K562 (cell line): ENCODE data around the gene SMAGP.

Experiments used
- HIVEP1 ChIP-seq: fragments of 250-450 bp; sonication (Bioruptor Pico); IDR thresholded peaks from 2 replicates; pipeline ENCODE4 v1.4.0; 2020; ENCODE audit warnings: mild to moderate bottlenecking
- HOXB6 ChIP-seq: fragments of 250-450 bp; sonication (Bioruptor Pico); IDR thresholded peaks from 2 replicates; pipeline ENCODE4 v1.5.1; 2022; ENCODE audit warnings: mild to moderate bottlenecking, borderline replicate concordance
- LEF1 ChIP-seq: fragments of 450-650 bp; IDR thresholded peaks from 2 replicates; pipeline ENCODE4 v1.6.1; 2016; ENCODE audit warnings: mild to moderate bottlenecking
- MAFF ChIP-seq: IDR thresholded peaks from 2 replicates; pipeline ENCODE4 v1.6.1; 2012; ENCODE audit warnings: low read length, improper control_type of control experiment
- MEF2D ChIP-seq: conservative IDR thresholded peaks from 2 replicates; pipeline ENCODE4 v1.6.1; 2016; ENCODE audit warnings: low read depth, missing genetic modification characterization, missing compliant biosample characterization
- NR1H2 ChIP-seq: sonication (generic); formaldehyde crosslinking; IDR thresholded peaks from 2 replicates; pipeline ENCODE4 v1.4.0; 2020; ENCODE audit warnings: mild to moderate bottlenecking, missing genetic modification reagents
- SETDB1 ChIP-seq: IDR thresholded peaks from one replicate; pipeline ENCODE4 v1.6.1; 2012; ENCODE audit warnings: low read length, control low read depth, inconsistent platforms
- SMARCC2 ChIP-seq: fragments of 450-650 bp; IDR thresholded peaks from 2 replicates; pipeline ENCODE4 v1.6.1; 2017; ENCODE audit warnings: antibody characterized with exemption, moderate library complexity, mild to moderate bottlenecking, low read depth
- ZBTB17 ChIP-seq: fragments of 450-650 bp; formaldehyde crosslinking; IDR thresholded peaks from 2 replicates; pipeline ENCODE4 v1.4.0; 2020; ENCODE audit warnings: mild to moderate bottlenecking
- ZSCAN29 ChIP-seq: fragments of 450-650 bp; IDR thresholded peaks from 2 replicates; pipeline ENCODE4 v1.6.1; 2017
- TF ChIP-seq, protein P1 (sequence below), 3 experiments: IDR thresholded peaks in 2 of 3; conservative IDR thresholded peaks in 1 of 3; 2 replicates each; pipeline ENCODE4 v1.5.1; 2011 to 2012; ENCODE audit warnings: low read length in 3 of 3, mild to moderate bottlenecking in 3 of 3, control low read depth in 2 of 3, improper control_type of control experiment in 1 of 3, inconsistent platforms in 1 of 3, low read depth in 1 of 3, mixed read lengths in 1 of 3, moderate library complexity in 1 of 3; ENCODE audit not compliant: insufficient read depth in 2 of 3
- TF ChIP-seq, protein P2 (sequence below): sonication (generic); formaldehyde crosslinking; IDR thresholded peaks from 2 replicates; pipeline ENCODE4 v1.8.1; 2023; ENCODE audit warnings: missing genetic modification reagents, mild to moderate bottlenecking, borderline replicate concordance
- TF ChIP-seq, protein P3 (sequence below): sonication (generic); formaldehyde crosslinking; IDR thresholded peaks from 2 replicates; pipeline ENCODE4 v1.8.1; 2023; ENCODE audit warnings: mild to moderate bottlenecking, missing genetic modification reagents, moderate library complexity

DNA sequence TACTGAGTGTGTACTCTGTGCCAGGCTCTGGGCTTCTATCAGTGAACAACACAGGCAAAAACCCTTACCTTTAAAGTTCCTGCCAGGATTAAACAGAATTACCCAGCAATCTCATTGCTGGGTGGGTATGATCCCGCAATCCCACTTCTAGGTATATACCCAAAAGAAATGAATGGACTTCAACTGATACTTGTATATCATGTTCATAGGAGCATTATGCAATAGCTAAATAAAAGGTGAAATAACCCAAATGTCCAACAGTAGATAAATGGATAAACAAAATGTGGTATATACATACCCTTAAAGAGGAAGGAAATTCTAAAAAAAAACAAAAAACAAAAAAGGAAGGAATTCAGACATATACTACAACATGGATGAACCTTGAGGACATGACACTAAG, 16.9 kb downstream of the SMAGP start:
- TF ChIP-seq, protein P1, sequence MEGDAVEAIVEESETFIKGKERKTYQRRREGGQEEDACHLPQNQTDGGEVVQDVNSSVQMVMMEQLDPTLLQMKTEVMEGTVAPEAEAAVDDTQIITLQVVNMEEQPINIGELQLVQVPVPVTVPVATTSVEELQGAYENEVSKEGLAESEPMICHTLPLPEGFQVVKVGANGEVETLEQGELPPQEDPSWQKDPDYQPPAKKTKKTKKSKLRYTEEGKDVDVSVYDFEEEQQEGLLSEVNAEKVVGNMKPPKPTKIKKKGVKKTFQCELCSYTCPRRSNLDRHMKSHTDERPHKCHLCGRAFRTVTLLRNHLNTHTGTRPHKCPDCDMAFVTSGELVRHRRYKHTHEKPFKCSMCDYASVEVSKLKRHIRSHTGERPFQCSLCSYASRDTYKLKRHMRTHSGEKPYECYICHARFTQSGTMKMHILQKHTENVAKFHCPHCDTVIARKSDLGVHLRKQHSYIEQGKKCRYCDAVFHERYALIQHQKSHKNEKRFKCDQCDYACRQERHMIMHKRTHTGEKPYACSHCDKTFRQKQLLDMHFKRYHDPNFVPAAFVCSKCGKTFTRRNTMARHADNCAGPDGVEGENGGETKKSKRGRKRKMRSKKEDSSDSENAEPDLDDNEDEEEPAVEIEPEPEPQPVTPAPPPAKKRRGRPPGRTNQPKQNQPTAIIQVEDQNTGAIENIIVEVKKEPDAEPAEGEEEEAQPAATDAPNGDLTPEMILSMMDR (IDR thresholded peaks at IDR 0.05 in 2 of 3, conservative IDR thresholded peaks at IDR 0.05 in 1 of 3; ENCODE audit: insufficient read depth in 2 of 3, low read depth in 1 of 3, low read length in 3 of 3), result no peak
- no peak for TF ChIP-seq SMARCC2
- no peak for TF ChIP-seq SETDB1
- no peak for TF ChIP-seq LEF1
- TF ChIP-seq, protein P2, sequence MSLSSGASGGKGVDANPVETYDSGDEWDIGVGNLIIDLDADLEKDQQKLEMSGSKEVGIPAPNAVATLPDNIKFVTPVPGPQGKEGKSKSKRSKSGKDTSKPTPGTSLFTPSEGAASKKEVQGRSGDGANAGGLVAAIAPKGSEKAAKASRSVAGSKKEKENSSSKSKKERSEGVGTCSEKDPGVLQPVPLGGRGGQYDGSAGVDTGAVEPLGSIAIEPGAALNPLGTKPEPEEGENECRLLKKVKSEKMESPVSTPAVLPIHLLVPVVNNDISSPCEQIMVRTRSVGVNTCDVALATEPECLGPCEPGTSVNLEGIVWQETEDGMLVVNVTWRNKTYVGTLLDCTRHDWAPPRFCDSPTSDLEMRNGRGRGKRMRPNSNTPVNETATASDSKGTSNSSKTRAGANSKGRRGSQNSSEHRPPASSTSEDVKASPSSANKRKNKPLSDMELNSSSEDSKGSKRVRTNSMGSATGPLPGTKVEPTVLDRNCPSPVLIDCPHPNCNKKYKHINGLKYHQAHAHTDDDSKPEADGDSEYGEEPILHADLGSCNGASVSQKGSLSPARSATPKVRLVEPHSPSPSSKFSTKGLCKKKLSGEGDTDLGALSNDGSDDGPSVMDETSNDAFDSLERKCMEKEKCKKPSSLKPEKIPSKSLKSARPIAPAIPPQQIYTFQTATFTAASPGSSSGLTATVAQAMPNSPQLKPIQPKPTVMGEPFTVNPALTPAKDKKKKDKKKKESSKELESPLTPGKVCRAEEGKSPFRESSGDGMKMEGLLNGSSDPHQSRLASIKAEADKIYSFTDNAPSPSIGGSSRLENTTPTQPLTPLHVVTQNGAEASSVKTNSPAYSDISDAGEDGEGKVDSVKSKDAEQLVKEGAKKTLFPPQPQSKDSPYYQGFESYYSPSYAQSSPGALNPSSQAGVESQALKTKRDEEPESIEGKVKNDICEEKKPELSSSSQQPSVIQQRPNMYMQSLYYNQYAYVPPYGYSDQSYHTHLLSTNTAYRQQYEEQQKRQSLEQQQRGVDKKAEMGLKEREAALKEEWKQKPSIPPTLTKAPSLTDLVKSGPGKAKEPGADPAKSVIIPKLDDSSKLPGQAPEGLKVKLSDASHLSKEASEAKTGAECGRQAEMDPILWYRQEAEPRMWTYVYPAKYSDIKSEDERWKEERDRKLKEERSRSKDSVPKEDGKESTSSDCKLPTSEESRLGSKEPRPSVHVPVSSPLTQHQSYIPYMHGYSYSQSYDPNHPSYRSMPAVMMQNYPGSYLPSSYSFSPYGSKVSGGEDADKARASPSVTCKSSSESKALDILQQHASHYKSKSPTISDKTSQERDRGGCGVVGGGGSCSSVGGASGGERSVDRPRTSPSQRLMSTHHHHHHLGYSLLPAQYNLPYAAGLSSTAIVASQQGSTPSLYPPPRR (CRISPR knock-in tag), result no peak
- TF ChIP-seq ZBTB17 (CRISPR knock-in tag), result no peak
- no peak for TF ChIP-seq NR1H2
- no peak for TF ChIP-seq MEF2D (tag)
- TF ChIP-seq MAFF, result no peak
- TF ChIP-seq HOXB6 (CRISPR knock-in tag), result no peak
- TF ChIP-seq, protein P3, sequence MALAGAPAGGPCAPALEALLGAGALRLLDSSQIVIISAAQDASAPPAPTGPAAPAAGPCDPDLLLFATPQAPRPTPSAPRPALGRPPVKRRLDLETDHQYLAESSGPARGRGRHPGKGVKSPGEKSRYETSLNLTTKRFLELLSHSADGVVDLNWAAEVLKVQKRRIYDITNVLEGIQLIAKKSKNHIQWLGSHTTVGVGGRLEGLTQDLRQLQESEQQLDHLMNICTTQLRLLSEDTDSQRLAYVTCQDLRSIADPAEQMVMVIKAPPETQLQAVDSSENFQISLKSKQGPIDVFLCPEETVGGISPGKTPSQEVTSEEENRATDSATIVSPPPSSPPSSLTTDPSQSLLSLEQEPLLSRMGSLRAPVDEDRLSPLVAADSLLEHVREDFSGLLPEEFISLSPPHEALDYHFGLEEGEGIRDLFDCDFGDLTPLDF, result no peak
- no peak for TF ChIP-seq HIVEP1 (CRISPR knock-in tag)
- no peak for TF ChIP-seq ZSCAN29
